HG02973 (cell line): ENCODE results near the gene DDX31.
"Not testable (repeated sequence)": the region's sequence is repeated elsewhere in the genome, so short reads cannot be mapped to it uniquely, and the experiment has no call there.

ENCODE experiments used
- ATAC-seq: cut with Tn5 transposase; IDR thresholded peaks from one replicate; pipeline ENCODE4 v1.9.1; 2021; ENCODE audit warnings: moderate library complexity; ENCODE audit not compliant: unreplicated experiment

Gene DDX31

GRCh38 chr9:132583584-132584304, 86.0 kb downstream of the DDX31 start:
- no peak for ATAC-seq

- ATAC-seq = no peak
Measured at GRCh38 chr9:132582786-132583583, 86.8 kb downstream of the DDX31 start.

- no peak for ATAC-seq
Measured at GRCh38 chr9:132582276-132582785, 87.5 kb downstream of the DDX31 start, which contains the start of gene BARHL1. Gene BARHL1, plus strand, starts transcription at chr9:132582606. Its CDS starts 192 bp downstream, at chr9:132582798.

GRCh38 chr9:132579427-132579798, 90.4 kb downstream of the DDX31 start:
- ATAC-seq = no peak

- ATAC-seq = no peak
Measured at GRCh38 chr9:132578367-132578932, 91.3 kb downstream of the DDX31 start.

GRCh38 chr9:132577119-132577518, 92.7 kb downstream of the DDX31 start:
- ATAC-seq = no peak

- no peak for ATAC-seq
Measured at GRCh38 chr9:132575811-132576210, 94.0 kb downstream of the DDX31 start.

GRCh38 chr9:132575005-132575609, 94.7 kb downstream of the DDX31 start:
- ATAC-seq = no peak

GRCh38 chr9:132572921-132573320, 96.9 kb downstream of the DDX31 start:
- ATAC-seq = no peak

GRCh38 chr9:132571806-132572600, 97.8 kb downstream of the DDX31 start:
- no peak for ATAC-seq

- ATAC-seq = not testable (repeated sequence)
Measured at GRCh38 chr9:132568787-132569186, 101.0 kb downstream of the DDX31 start.

- ATAC-seq = no peak
Measured at GRCh38 chr9:132564526-132564925, 105.3 kb downstream of the DDX31 start.

GRCh38 chr9:132562306-132562573, 107.5 kb downstream of the DDX31 start:
- ATAC-seq = no peak

GRCh38 chr9:132560616-132561202, 109.1 kb downstream of the DDX31 start:
- ATAC-seq = no peak

GRCh38 chr9:132559711-132560110, 110.1 kb downstream of the DDX31 start:
- no peak for ATAC-seq

GRCh38 chr9:132557159-132557558, 112.6 kb downstream of the DDX31 start:
- ATAC-seq = no peak

GRCh38 chr9:132556714-132557113, 113.1 kb downstream of the DDX31 start:
- no peak for ATAC-seq

- no peak for ATAC-seq
Measured at GRCh38 chr9:132556235-132556634, 113.5 kb downstream of the DDX31 start.

GRCh38 chr9:132555528-132555927, 114.3 kb downstream of the DDX31 start:
- ATAC-seq = no peak

GRCh38 chr9:132554755-132555154, 115.0 kb downstream of the DDX31 start:
- ATAC-seq = no peak
